Measurements from ENCODE around the gene ZNF783. TPM values are rescaled to one million over a fixed set of nuclear protein-coding genes. Genes with fewer than 3 reads are reported as not detected.

ZNF783 gene
- total and polyA plus RNA-seq, 9 of the 15 experiments (the other 6 are each of a cell fraction or from before 2014, with no cell fraction given): 0.66 to 11.2 (median 5.4) TPM

GRCh38 chr7:149223761-149224160, 38.2 kb upstream of the ZNF783 start:
- Histone ChIP-seq H3K27ac (ENCODE audit: extremely low read depth, low read depth, low read length) (no peak overlapping the region), H3K4me1 (replicated peaks in 1 of 2; ENCODE audit: control insufficient read depth in 2 of 2, insufficient read depth in 2 of 2, low read length in 2 of 2) (peaks cover 0 to 4% of the 10 kb centered on the region in 2 experiments; a peak in 1 of 5 replicates), H3K9me1 (ENCODE audit: control insufficient read depth, insufficient read depth, low read length) (no peaks in the 10 kb centered on the region), H2AFZ (ENCODE audit: low read depth, low read length) (no peak overlapping the region), H3K4me3 (no peak overlapping the region), H3K9me3 (replicated peaks; ENCODE audit: control insufficient read depth, insufficient read depth, low read depth, low read length) (0 out of 2 replicates have a peak, but pooled peaks cover 5% of the 10 kb centered on the region), H3K4me2 (ENCODE audit: insufficient read depth, low read length) (no peak overlapping the region), H3K9ac (ENCODE audit: insufficient read depth in 1 of 2, low read depth in 2 of 2, low read length in 2 of 2) (no peak overlapping the region), H3K36me3 (ENCODE audit: control insufficient read depth, insufficient read depth, low read length) (peaks cover 58% of the 10 kb centered on the region), H3K27me3 (ENCODE audit: control insufficient read depth in 2 of 2, insufficient read depth in 2 of 2, low read length in 2 of 2) (no peaks in the 10 kb centered on the region), H3K79me2 (ENCODE audit: control insufficient read depth, insufficient read depth, low read length) (no peaks in the 10 kb centered on the region), H4K20me1 (replicated peaks; ENCODE audit: control insufficient read depth, insufficient read depth, low read length) (peaks cover 3% of the 10 kb centered on the region)
- FAIRE-seq (no peak), ATAC-seq (no peak), DNase-seq (ENCODE audit: extremely low read depth in 1 of 4, low spot score in 3 of 4) (no peak)
- TF ChIP-seq GATAD2B (IDR thresholded peaks at IDR 0.05; ENCODE audit: borderline replicate concordance) (no peak), ZNF655 (CRISPR knock-in tag; IDR thresholded peaks at IDR 0.05) (no peak), THRA (IDR thresholded peaks at IDR 0.05) (no peak), ZNF445 (CRISPR knock-in tag; IDR thresholded peaks at IDR 0.05; ENCODE audit: low read depth) (no peak), KAT8 (IDR thresholded peaks at IDR 0.05; ENCODE audit: low read depth) (no peak), ZNF253 (CRISPR knock-in tag; conservative IDR thresholded peaks at IDR 0.05) (no peak), MNT (conservative IDR thresholded peaks at IDR 0.05) (no peak), MTA2 (IDR thresholded peaks at IDR 0.05; ENCODE audit: low read depth) (no peak), RFX1 (IDR thresholded peaks at IDR 0.05) (no peak), GTF2F1 (IDR thresholded peaks at IDR 0.05; ENCODE audit: low read depth, low read length) (no peak), ZNF79 (CRISPR knock-in tag; IDR thresholded peaks at IDR 0.05; ENCODE audit: low read depth) (no peak), BHLHE40 (IDR thresholded peaks at IDR 0.05; ENCODE audit: low read length) (no peak), ZNF717 (CRISPR knock-in tag; IDR thresholded peaks at IDR 0.05) (no peak), CREM (IDR thresholded peaks at IDR 0.05; ENCODE audit: low read depth) (no peak), E4F1 (CRISPR knock-in tag; IDR thresholded peaks at IDR 0.05; ENCODE audit: borderline replicate concordance) (no peak), ZNF316 (IDR thresholded peaks at IDR 0.05) (no peak), TCFL5 (CRISPR knock-in tag; conservative IDR thresholded peaks at IDR 0.05) (no peak), ZNF274 (IDR thresholded peaks at IDR 0.05; ENCODE audit: borderline replicate concordance, low read depth, low read length) (no peak)
- CTCF ChIA-PET (ENCODE audit: low intra/inter-chr PET ratio): no interaction called here
- POLR2A ChIA-PET: interaction anchor here (0.6 to 1.0 kb wide), 2 partner anchors 13 to 32 kb away, joined by 3 to 4 read pairs; no protein-coding TSS in a partner anchor
- BruUV-seq (replicated peaks): no TSS peak
- intact Hi-C loops (cut with micrococcal nuclease) (no loop called here), in situ Hi-C loops (cut with MboI) (no loop called here)
- WGBS (ENCODE audit: insufficient coverage, low coverage, missing lambda C conversion rate): 100% methylated on average over 5 of the region's 39 CpGs
